GM12875 (cell line): Measurements from ENCODE around the gene PHACTR1.

ENCODE experiments used
- H3K4me3 ChIP-seq: one replicate; pipeline ENCODE4 v1.5.1; 2011; ENCODE audit warnings: low read depth, low read length, control low read depth
- CTCF ChIP-seq: IDR thresholded peaks from 2 replicates; pipeline ENCODE4 v1.5.1; 2011; ENCODE audit warnings: low read depth, mild to moderate bottlenecking, control low read depth, inconsistent platforms, low read length, moderate library complexity, borderline replicate concordance; ENCODE audit not compliant: insufficient read depth

Gene PHACTR1

GRCh38 chr6:13098793-13099570 lies 382.4 kb downstream of the PHACTR1 start:
- TF ChIP-seq CTCF, result no peak
- no peak overlapping the region for H3K4me3 ChIP-seq

GRCh38 chr6:13099771-13100170 lies 383.2 kb downstream of the PHACTR1 start:
- no peak overlapping the region for H3K4me3 ChIP-seq
- peak; percentile 8; the same call in 1 of the 2 replicates for TF ChIP-seq CTCF

- TF ChIP-seq CTCF, result no peak
- no peak overlapping the region for H3K4me3 ChIP-seq
These were observed 384.8 kb downstream of the PHACTR1 start for GRCh38 chr6:13101409-13101808.

GRCh38 chr6:13101985-13102384 lies 385.4 kb downstream of the PHACTR1 start:
- TF ChIP-seq CTCF, result no peak
- no peak overlapping the region for H3K4me3 ChIP-seq

- TF ChIP-seq CTCF, result no peak
- no peak overlapping the region for H3K4me3 ChIP-seq
These were observed 386.6 kb downstream of the PHACTR1 start for GRCh38 chr6:13103169-13103568.

- H3K4me3 ChIP-seq, result no peak overlapping the region
- no peak for TF ChIP-seq CTCF
These were observed 388.6 kb downstream of the PHACTR1 start for GRCh38 chr6:13105139-13105538.

- no peak for TF ChIP-seq CTCF
- no peak overlapping the region for H3K4me3 ChIP-seq
These were observed 396.4 kb downstream of the PHACTR1 start for GRCh38 chr6:13112921-13113320.
